Progenitor cell of endocrine pancreas (in vitro differentiated cells): ENCODE results near the gene GALNT9. TPM values are rescaled to one million over a fixed set of nuclear protein-coding genes. Genes with fewer than 3 reads are reported as not detected.

Experiments
- DNase-seq: peaks from one replicate; pipeline ENCODE4 v3.0.0; 2021; ENCODE audit warnings: low spot score; ENCODE audit not compliant: unreplicated experiment
- H3K27ac Mint-ChIP-seq: 2 replicates; pipeline ENCODE4 v1.8.0; 2021; ENCODE audit warnings: mild to moderate bottlenecking, moderate library complexity, mixed read lengths
- H3K27me3 Mint-ChIP-seq: 2 replicates; pipeline ENCODE4 v1.8.0; 2021; ENCODE audit warnings: mixed read lengths
- H3K36me3 Mint-ChIP-seq: 2 replicates; pipeline ENCODE4 v1.8.0; 2022; ENCODE audit warnings: mixed read lengths; ENCODE audit not compliant: insufficient read depth
- H3K4me1 Mint-ChIP-seq: 2 replicates; pipeline ENCODE4 v1.8.0; 2021; ENCODE audit warnings: low read depth, mixed read lengths
- H3K4me3 Mint-ChIP-seq: 2 replicates; pipeline ENCODE4 v1.8.0; 2021; ENCODE audit warnings: low read depth, mild to moderate bottlenecking, moderate library complexity, mixed read lengths
- H3K9me3 Mint-ChIP-seq: 2 replicates; pipeline ENCODE4 v1.8.0; 2021; ENCODE audit warnings: low read depth, mixed read lengths
- total RNA-seq: library from RNA; stranded (reverse); gene quantifications from 2 replicates; pipeline ENCODE4 v1.2.1, GENCODE V29; 2021
- TF ChIP-seq, protein P1 (sequence below): fragments of 200-600 bp; sonication (generic); IDR thresholded peaks from one replicate; pipeline ENCODE4 v1.5.0; 2021; ENCODE audit warnings: antibody characterized with exemption, mild to moderate bottlenecking; ENCODE audit not compliant: unreplicated experiment

GALNT9 gene
- total RNA-seq, 1 donor from 2014 or later, result 0.36 TPM

DNA sequence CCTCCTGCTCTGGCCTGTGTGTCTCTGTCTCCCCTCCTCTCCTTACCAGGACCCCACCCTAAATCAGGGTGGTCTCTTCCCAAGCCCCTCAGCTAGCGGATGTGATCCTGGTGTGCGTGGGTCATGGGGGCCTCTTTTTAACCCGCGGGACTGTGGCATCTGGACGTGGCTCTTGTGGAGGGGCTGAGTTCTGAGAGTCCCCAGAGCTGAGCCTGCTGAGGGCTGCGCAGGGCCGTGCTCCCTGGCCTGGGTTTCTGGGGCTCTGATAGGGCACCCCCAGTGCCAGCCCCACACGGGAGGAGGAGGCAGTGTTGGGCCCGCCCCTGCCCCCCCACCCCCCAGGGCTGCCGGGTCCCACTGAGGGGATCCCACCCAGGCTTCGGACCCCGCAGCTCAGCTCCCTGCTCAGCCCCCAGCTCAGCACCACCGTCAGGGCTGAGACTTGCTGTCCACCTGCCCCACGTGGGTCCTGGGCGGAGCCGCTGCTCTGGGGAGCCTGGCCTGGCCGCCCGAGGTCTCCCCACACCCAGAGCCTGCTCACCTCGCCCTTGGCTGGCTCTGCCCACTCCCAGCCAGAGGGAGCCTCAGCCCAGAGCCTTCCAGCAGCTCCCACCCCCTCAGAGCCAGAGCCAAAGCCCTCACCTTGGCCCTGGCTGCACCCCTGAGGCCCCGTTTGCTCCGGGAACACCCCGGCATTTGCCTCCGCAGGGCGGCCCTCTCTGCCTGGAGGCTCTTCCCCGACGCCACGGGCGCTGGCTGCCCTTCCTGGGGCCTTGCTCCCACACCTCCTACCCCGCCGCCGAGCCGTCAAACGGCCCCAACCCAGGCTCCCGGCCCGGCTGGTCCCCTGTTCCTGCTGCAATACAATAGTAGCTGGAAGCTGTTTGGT is 153.6 kb downstream of the GALNT9 start:
- H3K9me3 Mint-ChIP-seq, result no peaks in the 10 kb centered on the region
- no peak overlapping the region for H3K4me3 Mint-ChIP-seq
- H3K27ac Mint-ChIP-seq, result no peak overlapping the region
- H3K36me3 Mint-ChIP-seq, result no peaks in the 10 kb centered on the region
- DNase-seq, result no peak
- H3K27me3 Mint-ChIP-seq, result peaks cover 60% of the 10 kb centered on the region
- no peaks in the 10 kb centered on the region for H3K4me1 Mint-ChIP-seq
- TF ChIP-seq, protein P1, sequence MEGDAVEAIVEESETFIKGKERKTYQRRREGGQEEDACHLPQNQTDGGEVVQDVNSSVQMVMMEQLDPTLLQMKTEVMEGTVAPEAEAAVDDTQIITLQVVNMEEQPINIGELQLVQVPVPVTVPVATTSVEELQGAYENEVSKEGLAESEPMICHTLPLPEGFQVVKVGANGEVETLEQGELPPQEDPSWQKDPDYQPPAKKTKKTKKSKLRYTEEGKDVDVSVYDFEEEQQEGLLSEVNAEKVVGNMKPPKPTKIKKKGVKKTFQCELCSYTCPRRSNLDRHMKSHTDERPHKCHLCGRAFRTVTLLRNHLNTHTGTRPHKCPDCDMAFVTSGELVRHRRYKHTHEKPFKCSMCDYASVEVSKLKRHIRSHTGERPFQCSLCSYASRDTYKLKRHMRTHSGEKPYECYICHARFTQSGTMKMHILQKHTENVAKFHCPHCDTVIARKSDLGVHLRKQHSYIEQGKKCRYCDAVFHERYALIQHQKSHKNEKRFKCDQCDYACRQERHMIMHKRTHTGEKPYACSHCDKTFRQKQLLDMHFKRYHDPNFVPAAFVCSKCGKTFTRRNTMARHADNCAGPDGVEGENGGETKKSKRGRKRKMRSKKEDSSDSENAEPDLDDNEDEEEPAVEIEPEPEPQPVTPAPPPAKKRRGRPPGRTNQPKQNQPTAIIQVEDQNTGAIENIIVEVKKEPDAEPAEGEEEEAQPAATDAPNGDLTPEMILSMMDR, result no peak

GRCh38 chr12:132174839-132175490 is 154.4 kb downstream of the GALNT9 start:
- Mint-ChIP-seq H3K27me3 (peaks cover 64% of the 10 kb centered on the region), H3K4me1 (no peaks in the 10 kb centered on the region), H3K36me3 (no peaks in the 10 kb centered on the region), H3K9me3 (no peaks in the 10 kb centered on the region), H3K4me3 (no peak overlapping the region), H3K27ac (no peak overlapping the region)
- DNase-seq, result no peak
- TF ChIP-seq, protein P1, result no peak

DNA sequence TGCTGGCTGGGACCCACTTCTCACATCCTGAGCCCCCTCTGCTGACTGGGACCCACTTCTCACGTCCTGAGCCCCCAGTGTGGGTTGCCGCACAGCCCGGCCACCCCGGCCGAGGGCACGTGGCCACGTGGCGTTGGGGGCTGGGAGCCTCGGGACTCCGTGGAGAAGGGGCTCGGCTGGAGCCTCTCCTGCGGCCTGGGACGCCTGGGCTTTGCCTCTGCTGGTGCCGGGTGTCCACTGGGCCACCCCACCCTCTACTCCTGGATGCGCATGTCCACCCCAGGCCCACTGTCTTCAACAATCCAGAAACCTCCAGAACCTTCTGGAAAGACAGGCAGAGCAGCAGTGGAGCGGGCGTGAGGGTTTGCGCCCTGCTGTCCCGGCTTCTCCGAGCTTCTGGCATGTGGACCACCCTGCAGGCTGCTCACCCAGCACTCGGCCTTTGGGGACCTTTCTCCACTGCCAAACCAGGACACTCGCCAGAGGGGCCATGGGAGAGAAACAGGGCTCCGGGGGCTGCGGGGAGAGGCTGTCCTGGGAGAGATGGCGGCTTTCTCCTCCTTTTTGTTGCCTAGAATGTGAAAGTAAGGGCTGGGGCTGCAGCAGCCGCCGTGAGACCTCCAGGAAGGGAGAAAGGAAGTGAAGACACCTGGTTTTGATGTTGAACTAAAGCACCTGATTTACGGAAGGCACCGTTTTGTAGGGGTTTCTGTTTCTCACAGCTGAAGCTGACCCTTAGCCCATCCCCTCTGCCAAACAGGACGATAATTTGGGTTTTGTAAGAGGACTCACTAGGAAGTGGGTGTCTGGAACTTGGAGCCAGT is 155.2 kb downstream of the GALNT9 start:
- no peaks in the 10 kb centered on the region for H3K4me1 Mint-ChIP-seq
- H3K36me3 Mint-ChIP-seq, result no peaks in the 10 kb centered on the region
- H3K27me3 Mint-ChIP-seq, result peaks cover 62% of the 10 kb centered on the region
- DNase-seq, result no peak
- no peaks in the 10 kb centered on the region for H3K9me3 Mint-ChIP-seq
- H3K4me3 Mint-ChIP-seq, result no peak overlapping the region
- TF ChIP-seq, protein P1, result no peak
- no peak overlapping the region for H3K27ac Mint-ChIP-seq

- H3K36me3 Mint-ChIP-seq, result no peaks in the 10 kb centered on the region
- H3K4me3 Mint-ChIP-seq, result no peak overlapping the region
- no peaks in the 10 kb centered on the region for H3K9me3 Mint-ChIP-seq
- TF ChIP-seq, protein P1, result no peak
- H3K4me1 Mint-ChIP-seq, result no peaks in the 10 kb centered on the region
- H3K27me3 Mint-ChIP-seq, result peaks cover 53% of the 10 kb centered on the region
- DNase-seq, result no peak
- H3K27ac Mint-ChIP-seq, result no peak overlapping the region
These were observed 156.0 kb downstream of the GALNT9 start for GRCh38 chr12:132173135-132174014.
